ENCODE measurements around the gene CATSPERZ. TPM values are rescaled to one million over a fixed set of nuclear protein-coding genes. Genes with fewer than 3 reads are reported as not detected.

Gene CATSPERZ
- total and polyA plus RNA-seq, 2 experiments from 2014 or later: 0.46 TPM; not detected in 1

GRCh38 chr11:64327993-64328392 lies 27.8 kb downstream of the CATSPERZ start:
- no peaks in the 10 kb centered on the region for H4K20me1 ChIP-seq (ENCODE audit: insufficient read depth, poor library complexity, severe bottlenecking)
- H3K27me3 ChIP-seq: no peaks in the 10 kb centered on the region
- no peak for TF ChIP-seq CTCF (IDR thresholded peaks at IDR 0.05; ENCODE audit: poor library complexity)
- TF ChIP-seq EZH2 (IDR thresholded peaks at IDR 0.05; ENCODE audit: borderline replicate concordance): no peak
- no peaks in the 10 kb centered on the region for H3K79me2 ChIP-seq
- H3K4me1 ChIP-seq (ENCODE audit: insufficient read depth): no peaks in the 10 kb centered on the region
- no peaks in the 10 kb centered on the region for H3K9me3 ChIP-seq (ENCODE audit: low read depth)
- 86% methylated on average over 3 of the region's 3 CpGs for WGBS (ENCODE audit: low lambda C conversion rate, missing lambda C conversion rate)
- H2AFZ ChIP-seq: no peak overlapping the region
- no peaks in the 10 kb centered on the region for H3K36me3 ChIP-seq (replicated peaks; ENCODE audit: insufficient read depth, low read depth)
- H3K9me2 ChIP-seq (replicated peaks; ENCODE audit: insufficient read depth): no peaks in the 10 kb centered on the region
- H3K4me2 ChIP-seq: no peak overlapping the region
- no peak overlapping the region for H3K27ac ChIP-seq
- no peak overlapping the region for H3K4me3 ChIP-seq
- DNase-seq (ENCODE audit: low spot score): no peak

- 83% methylated on average over 11 of the region's 11 CpGs for WGBS (ENCODE audit: low lambda C conversion rate, missing lambda C conversion rate)
- Histone ChIP-seq H3K79me2 (no peaks in the 10 kb centered on the region), H4K20me1 (ENCODE audit: insufficient read depth, poor library complexity, severe bottlenecking) (no peaks in the 10 kb centered on the region), H3K4me3 (no peak overlapping the region), H3K4me1 (ENCODE audit: insufficient read depth) (peaks cover 5% of the 10 kb centered on the region), H2AFZ (no peak overlapping the region), H3K27me3 (no peaks in the 10 kb centered on the region), H3K9me3 (ENCODE audit: low read depth) (no peaks in the 10 kb centered on the region), H3K27ac (no peak overlapping the region), H3K36me3 (replicated peaks; ENCODE audit: insufficient read depth, low read depth) (no peaks in the 10 kb centered on the region), H3K4me2 (no peak overlapping the region), H3K9me2 (replicated peaks; ENCODE audit: insufficient read depth) (no peaks in the 10 kb centered on the region)
- no peak for TF ChIP-seq EZH2phosphoT487 (IDR thresholded peaks at IDR 0.05; ENCODE audit: low read depth, severe bottlenecking, unreplicated experiment)
- no peak for TF ChIP-seq EZH2 (IDR thresholded peaks at IDR 0.05; ENCODE audit: borderline replicate concordance)
- no peak for TF ChIP-seq CTCF (IDR thresholded peaks at IDR 0.05; ENCODE audit: poor library complexity)
- no peak for DNase-seq (ENCODE audit: low spot score)
These were observed 30.7 kb downstream of the CATSPERZ start for GRCh38 chr11:64330888-64331287.

GRCh38 chr11:64331569-64332371 lies 31.6 kb downstream of the CATSPERZ start:
- Histone ChIP-seq H3K9me2 (replicated peaks; ENCODE audit: insufficient read depth) (no peaks in the 10 kb centered on the region), H3K4me3 (no peak overlapping the region), H2AFZ (no peak overlapping the region), H3K4me2 (no peak overlapping the region), H3K27me3 (no peaks in the 10 kb centered on the region), H3K36me3 (replicated peaks; ENCODE audit: insufficient read depth, low read depth) (no peaks in the 10 kb centered on the region), H4K20me1 (ENCODE audit: insufficient read depth, poor library complexity, severe bottlenecking) (no peaks in the 10 kb centered on the region), H3K9me3 (ENCODE audit: low read depth) (no peaks in the 10 kb centered on the region), H3K79me2 (no peaks in the 10 kb centered on the region), H3K4me1 (ENCODE audit: insufficient read depth) (peaks cover 5% of the 10 kb centered on the region), H3K27ac (no peak overlapping the region)
- peak; percentile 42 for TF ChIP-seq CTCF (IDR thresholded peaks at IDR 0.05; ENCODE audit: poor library complexity)
- TF ChIP-seq EZH2phosphoT487 (IDR thresholded peaks at IDR 0.05; ENCODE audit: low read depth, severe bottlenecking, unreplicated experiment): no peak
- no peak for TF ChIP-seq EZH2 (IDR thresholded peaks at IDR 0.05; ENCODE audit: borderline replicate concordance)
- 71% methylated on average over 20 of the region's 20 CpGs for WGBS (ENCODE audit: low lambda C conversion rate, missing lambda C conversion rate)
- peak; percentile 82 for DNase-seq (ENCODE audit: low spot score)

Data from hepatocyte (in vitro differentiated cells).